Stimulated activated CD4-positive, alpha-beta T cell treated with anti-CD3 and anti-CD28 coated beads, Interleukin-12 subunit alpha, Interleukin-12 subunit beta, amount 100 ng/mL, for 24 hours (primary cell): ENCODE measurements around the gene BANF1.
"Not testable (repeated sequence)": the region's sequence is repeated elsewhere in the genome, so short reads cannot be mapped to it uniquely, and the experiment has no call there.

Source experiments
- DNase-seq, 2 experiments: peaks; one replicate each; pipeline ENCODE4 v3.0.0-alpha.2; 2020; ENCODE audit warnings: low read depth in 2 of 2

BANF1 gene

DNA sequence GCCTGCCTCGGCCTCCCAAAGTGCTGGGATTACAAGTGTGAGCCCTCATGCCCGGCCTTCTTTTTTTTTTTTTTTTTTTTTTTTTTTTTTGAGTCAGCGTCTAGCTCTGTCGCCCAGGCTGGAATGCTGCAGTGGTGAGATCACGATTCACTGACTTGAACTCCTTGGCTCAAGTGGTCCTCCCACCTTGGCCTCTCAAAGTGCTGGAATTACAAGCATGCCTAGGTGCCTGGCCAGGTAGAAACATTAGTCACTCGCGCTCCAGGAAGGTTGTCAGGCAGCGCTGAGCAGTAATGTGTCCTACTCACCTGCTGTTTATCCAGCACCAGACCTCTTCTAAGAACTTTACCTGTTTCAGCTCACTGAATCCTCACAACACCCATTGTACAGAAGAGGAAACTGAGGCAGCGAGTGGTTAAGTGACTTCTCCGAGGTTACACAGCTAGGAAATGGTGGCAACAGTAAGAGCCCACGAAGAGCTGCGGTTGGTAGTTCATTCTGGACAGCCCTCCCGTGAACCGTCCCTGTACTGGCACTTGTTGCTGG is 9.0 kb downstream of the BANF1 start:
- no peak for DNase-seq

DNA sequence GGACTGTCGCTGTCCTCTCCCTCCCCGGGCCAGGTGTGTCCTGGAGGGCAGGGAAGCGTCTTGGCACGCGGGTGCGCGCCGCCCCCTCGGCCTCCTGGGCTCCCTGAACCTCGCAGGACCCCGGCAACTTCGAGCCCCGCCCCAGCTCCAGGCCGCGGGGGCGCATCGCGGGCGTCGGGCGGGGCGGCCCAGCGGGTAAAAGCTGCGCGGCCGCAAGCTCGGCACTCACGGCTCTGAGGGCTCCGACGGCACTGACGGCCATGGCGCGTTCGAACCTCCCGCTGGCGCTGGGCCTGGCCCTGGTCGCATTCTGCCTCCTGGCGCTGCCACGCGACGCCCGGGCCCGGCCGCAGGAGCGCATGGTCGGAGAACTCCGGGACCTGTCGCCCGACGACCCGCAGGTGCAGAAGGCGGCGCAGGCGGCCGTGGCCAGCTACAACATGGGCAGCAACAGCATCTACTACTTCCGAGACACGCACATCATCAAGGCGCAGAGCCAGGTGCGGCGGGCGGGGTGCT is 9.5 kb downstream of the BANF1 start, which contains the start of gene CST6:
Gene CST6, plus strand, starts transcription at position 224 of the 519 bp plus-strand sequence. Its CDS starts 37 bp downstream, at position 261.
- no peak for DNase-seq

DNA sequence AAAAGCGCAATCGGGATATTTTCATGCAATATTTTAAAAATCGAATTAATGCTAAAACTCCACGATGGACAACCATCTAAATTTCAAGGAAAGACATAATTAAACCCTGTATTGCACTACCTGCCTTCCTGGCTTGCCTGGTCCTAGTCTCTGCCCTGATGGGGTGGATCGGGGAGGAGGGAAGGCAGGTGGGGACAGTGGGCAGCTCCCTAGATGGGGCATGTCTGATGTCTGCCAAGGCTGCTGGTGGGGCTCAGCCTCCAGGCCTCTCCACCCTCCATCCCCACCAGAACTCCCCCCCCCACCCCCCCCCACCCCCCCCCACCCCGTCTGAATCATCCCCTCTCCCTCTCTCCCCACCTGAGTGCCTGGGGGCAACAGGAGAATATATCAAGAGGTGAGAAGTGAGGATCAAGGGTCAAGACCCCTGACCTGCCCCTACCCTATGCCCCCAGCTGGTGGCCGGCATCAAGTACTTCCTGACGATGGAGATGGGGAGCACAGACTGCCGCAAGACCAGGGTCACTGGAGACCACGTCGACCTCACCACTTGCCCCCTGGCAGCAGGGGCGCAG is 10.2 kb downstream of the BANF1 start:
- DNase-seq = no peak

DNA sequence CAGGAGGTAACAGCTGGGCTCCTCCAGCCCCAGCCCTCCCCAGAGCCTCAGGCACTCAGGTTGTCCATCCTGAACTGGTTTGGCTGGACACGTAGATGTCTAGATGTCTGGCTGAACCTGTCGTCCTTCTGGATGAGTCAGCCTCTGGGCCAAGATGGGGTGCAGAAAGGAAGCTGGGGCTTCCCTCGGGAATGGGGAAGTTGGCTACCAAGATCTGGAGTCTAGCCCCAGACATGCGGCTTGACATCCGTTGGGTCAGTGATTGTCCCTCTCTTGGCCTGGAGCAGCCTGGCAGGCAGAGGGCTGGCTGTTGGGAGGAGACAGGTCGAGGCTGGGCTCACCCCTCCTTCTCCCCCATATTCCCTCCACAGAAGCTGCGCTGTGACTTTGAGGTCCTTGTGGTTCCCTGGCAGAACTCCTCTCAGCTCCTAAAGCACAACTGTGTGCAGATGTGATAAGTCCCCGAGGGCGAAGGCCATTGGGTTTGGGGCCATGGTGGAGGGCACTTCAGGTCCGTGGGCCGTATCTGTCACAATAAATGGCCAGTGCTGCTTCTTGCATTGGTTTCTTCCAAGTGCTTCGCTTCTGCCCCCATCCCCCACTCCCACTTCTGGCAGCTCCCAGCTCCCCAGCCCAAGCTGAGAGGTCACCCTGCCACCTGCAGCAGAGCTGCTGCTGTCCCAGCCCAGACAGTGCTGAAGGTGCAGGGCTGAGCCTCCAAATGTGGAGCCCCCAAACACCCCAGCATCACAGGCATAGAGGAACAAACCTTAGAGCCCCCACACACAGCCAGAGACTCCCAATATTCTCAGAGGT is 10.9 kb downstream of the BANF1 start:
- no peak for DNase-seq

DNA sequence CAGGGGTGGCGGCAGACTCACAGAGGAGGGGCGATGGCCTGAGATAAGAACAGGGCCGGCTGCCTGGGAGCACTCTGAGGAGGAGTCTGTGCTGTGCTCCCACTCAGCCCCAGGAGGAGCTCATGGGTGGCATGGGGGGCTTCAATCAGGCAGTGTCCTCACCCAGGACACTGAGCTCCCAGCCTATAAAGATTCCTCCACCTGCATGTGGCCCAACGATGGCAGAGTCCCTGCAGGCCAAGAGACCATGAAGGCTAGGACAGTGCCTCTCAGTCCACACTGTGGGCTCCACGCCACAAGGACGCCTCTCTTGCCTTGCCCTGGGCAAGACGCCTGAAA is 11.4 kb downstream of the BANF1 start:
- no peak for DNase-seq

DNA sequence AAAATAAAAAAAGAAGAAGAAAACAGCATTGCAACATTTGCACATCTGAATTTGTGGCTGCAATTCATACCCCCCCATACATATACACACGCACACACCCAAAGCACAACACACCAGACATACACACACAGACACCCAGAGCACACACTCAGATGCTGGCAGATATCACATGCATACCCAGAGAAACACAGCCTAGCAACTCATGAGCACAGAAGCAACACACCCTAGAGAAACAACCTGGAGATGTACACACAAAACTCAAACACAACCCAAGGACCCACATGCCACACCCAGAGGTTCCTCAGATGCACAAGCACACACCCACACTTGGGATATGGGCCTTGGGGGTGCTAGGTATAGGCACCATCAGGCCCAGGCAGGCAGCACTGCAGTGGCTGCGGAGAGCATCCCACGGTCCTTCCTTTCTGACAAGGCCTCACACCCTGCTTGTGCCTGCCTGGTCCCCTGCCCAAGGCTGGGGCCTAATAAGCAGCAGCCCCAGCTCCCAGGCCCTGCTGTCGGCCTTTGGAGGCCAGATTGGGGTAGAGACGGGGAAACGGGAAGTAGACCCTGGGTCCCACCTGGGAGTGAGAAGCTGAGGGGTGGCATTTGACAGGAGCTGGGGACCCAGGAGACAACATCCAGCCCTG is 12.6 kb downstream of the BANF1 start:
- DNase-seq = no peak

DNA sequence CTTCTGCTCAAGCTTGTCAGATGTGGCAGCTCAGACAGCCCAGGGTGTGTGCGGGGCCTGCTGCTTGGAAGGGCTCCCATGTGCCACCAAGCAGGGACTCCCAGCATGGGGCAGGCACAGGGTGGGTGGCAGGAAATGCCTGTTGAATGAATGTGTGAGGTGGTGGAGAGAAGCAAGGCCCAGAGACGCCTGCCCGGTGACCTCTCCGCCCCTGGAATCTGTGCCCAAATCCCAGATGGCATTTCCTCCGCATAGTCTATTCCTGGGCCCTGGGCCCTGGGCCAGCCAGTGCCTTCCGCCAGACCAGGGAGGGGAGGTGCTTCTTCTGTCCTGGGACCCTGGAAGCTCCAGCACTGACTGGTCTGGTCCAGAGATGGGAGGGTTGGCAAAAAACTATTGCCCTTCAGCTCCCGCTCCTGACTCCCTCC is 13.2 kb downstream of the BANF1 start:
- no peak for DNase-seq

DNA sequence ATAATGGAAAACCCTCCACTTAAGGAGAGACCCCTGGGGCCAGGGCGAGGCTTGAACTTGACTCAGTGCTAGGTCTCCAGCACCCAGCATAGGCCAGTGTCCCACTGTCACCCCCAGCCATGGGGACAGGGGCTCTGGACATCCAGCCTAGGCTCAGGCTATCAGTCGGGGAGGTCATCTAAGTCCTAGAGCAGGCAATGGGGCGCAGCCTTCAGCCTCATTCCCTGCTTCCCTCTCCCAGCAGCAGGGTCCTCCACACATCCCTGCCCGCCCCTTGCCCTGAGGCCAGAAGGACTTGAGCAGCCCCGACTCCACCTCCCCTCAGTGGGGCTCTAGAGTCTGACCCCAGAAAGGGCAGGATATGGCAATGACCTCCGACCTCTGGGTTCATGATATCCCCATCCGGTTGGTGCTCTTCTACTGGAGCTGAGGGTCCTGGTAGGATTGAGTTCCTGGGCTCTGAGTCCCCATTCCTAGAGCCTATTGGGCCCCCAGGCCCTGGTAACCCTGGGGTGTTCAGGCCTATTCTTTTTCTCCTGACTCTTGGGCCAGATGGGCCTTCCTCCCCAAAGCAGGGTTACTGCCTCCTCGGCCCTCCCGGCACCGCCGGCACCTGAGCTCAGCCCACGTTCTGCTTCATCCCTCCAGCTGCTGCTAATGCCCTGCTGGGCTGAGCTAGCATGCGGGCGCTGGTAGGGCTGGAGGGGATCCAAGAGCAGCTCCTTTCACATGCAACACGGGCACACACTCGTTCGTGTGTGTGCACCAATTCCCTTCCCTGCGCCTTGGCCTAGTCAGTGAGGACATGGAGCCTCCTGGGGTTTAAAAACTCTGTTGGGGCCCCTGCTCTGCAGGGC is 13.9 kb downstream of the BANF1 start:
- DNase-seq = no peak

DNA sequence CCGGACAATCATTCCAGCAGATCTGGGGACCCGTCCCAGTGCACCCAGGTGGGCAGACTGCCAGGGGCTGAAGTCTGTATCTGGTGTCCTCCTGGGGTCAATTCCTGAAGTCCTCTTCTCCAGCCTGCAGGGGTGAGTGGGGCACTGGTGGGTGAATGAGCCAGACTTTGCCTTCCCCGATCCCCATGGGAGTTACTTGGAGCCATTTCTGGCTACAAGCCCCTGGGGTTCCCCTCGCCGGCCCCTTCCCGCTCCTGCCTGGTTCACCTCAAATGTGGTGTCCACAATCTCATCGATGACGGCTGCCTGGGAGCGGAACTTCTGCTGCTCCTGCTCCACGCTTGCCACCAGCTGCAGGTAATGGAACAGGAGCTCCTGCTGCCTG is 14.5 kb downstream of the BANF1 start:
- DNase-seq = no peak

DNA sequence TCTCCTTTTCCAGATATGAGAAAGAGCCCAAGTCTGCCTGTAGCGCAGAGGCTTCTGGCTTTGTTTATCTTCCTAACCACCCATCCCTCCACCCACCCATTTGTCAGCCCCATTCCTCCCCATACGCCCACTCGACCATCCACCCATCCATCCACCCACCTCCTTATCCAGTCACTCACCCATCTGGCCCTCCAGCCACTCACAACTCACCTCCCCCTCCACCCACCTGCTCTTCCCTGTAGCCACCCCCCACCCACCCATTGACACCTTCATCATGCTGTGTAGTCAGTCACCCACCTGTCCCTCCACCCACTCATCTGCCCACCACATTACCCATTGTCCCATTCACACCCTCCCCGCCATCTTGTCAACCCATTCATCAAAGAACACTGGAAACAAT is 15.0 kb downstream of the BANF1 start:
- DNase-seq = no peak

DNA sequence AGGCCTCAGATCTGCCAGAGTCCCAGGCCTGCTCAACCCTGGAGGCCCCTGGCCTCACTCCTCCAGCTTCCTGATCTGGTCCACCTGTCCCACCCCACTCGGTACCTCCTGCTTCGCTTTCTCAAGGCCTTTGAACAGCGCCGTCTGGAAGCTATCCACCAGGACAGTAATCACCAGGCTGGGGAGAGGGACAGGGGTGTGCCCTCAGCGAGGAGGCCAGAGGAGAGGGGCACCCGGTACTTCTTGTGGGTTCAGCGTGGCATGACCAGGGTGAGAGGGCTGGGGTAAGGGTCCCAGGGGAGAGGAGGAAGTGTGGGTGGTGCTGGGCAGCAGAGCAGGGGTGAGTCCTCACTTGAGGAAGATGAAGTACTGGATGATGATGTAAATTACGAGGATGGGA is 17.9 kb downstream of the BANF1 start:
- DNase-seq = no peak

DNA sequence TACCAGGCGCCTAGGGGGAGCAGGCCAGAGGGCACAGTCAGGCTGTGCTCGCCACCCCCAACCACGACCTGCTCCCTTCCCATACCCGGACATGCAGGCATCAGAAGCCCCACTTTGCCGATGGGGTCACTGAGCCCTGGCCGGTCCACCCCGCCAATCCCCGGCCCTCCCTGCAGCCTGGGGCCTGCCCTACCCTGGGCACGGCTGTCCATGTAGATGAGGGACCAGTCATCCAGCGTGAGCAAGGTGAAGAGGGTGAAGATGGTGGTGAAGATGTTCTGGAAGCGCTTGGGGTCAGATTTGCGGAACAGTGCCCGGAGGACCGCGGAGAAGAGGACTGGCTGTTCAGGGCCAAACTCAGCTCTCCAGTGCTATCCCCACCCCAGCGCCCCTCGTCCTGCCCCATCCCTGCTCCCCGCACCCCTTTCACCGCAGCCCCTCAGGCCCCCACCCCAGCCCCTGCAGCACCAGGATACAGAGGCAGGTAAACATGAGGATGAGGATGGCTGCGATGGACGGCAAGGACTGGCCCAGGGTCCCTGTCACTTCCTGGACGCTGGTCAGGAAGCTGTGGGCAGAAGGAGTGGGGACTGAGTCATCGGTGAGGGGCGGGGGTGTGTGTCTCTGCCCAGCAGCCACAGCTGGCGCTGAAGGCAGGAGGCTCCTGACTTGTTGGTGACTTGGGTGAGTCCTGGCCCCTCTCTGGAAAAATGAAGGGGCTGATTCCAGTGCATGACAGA is 18.5 kb downstream of the BANF1 start:
- DNase-seq = no peak

DNA sequence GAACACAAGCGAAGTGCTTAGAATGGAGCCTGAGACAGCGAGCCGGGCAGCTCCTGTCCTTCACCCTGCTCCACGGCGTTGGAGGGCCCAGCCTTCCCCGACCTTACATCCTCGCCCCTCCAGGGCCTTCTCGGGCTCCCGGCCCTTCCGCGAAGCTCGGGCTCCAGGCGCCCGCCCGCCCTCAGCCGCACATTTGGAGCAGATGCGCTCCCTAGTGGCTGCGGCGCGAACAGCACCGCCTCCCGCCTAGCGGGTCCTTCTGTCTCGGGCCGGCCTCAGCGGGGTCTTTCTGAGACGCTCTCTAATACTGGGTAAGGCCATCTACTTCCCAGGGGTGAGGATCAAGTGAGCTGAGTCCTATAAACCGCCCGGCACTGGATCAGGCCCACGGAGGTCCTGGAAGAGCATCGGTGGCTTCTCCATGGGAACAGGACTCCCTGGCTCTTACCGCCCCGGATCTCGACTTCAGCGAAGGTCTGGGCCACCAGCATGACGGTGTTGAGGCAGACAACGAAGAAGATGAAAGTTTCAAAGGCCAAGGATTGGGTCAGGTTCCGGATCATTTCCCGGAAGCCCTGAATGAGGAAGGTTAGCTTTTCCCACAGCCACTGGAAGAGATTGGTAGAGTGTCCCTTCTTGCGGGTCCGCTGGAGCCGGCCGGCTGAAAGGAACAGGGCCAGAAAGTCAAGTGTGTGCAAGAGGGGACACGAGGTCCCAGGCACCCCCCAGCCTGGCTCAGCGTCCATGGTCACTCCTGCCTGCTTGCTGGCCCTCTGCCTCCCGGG is 20.3 kb downstream of the BANF1 start:
- peak; percentile 58 to 80 for DNase-seq

DNA sequence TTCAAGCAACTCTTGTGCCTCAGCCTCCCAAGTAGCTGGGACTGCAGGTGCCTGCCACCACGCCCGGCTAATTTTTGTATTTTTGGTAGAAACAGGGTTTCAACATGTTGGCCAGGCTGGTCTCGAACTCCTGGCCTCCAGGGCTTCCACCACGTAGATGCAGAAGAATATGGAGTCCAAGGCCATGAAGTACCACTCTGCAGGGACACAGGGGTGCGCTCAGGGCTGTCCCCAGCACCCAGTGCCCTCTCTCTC is 20.8 kb downstream of the BANF1 start:
- not testable (repeated sequence) for DNase-seq

DNA sequence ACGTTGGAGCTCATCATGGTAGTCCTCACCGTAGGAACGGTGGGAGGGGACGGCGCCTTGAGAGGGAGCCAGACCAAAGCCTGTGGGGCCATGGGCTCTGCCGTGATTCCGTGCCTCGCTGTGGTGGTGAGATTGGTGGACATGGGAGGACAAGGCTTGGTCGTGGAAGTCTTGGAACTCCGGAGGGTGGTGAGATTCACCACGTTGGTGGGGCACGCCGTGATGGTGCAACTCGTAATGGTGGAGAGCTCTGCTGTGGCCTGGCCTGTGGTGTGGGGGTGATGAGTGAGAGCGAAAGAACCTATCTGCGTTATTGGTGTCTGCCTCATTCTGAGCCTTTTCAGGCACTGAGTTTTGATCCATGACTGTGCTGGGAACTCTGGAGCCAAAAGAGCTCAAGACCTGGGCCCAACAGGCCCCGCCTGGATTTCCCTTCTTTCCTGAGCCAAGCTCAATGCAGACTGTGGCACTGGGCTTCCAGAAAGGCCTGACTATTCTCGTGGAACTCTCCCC is 23.8 kb downstream of the BANF1 start, which contains the start of gene CATSPER1:
Gene CATSPER1, minus strand, starts transcription at position 463 of the 513 bp plus-strand sequence. Its CDS starts 100 bp downstream, at position 363.
- no peak for DNase-seq

DNA sequence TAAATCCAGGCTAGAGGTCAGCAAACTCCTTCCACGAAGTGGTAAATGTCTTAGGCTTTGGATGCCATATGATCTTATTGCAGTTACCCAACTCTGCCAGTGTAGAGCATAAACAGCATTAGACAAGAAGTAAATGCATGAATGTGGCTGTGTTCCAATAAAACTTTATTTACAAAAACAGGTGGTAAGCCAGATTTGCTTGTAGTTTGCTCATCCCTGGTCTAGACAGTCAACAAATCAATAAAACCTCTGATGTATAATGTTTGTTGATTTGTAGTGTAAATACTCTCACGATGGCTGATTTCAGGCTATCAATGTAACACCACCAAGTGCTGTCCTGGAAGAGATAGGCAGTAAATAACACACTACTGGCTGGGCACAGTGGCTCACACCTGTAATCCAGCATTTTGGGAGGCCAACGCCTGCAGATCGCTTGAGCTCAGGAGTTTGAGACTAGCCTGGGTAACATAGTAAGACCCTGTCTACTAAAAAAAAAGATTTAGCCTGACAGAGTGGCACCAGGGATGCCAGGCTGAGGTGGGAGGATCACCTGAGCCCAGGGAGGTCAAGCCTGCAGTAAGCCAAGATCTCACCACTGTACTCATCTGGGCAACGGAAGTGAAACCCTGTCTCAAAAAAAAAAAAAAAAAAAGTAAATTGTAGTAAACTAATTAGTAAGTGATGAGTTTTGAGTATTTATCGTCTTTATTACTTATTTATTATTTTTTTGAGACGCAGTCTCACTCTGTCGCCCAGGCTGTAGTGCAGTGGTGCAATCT is 30.8 kb downstream of the BANF1 start:
- DNase-seq = no peak

DNA sequence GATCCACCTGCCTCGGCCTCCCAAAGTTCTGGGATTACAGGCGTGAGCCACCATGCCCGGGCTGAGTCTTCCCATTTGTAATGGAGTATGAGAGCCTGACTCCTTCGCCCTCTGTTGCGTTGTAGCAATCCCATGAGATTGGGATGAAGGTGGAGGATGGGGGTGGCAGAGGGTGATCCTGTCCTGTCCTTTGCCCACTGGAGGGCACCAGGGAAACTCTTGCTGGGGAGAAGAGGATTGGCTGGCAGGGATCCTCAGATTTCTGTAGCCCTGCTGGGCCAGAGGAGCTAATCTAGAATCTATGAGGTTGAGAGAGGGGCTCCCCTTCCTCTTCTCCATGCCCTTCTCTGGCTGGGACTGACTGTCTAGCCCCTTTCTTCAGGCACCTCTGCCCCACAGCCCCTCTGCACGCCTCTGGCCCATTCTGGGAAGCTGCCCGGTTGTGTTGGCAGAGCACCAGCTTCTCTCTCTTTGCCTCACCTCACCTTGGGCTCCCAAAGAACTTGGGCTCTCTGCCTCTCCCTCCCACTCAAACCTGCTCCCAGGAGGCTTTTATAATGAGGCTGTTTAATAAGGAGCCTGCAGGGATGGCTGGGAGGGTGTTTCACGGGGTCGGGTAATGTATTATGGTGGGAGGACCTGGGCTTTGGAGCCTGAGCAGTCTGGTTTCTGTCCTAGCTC is 33.5 kb downstream of the BANF1 start:
- DNase-seq = no peak

DNA sequence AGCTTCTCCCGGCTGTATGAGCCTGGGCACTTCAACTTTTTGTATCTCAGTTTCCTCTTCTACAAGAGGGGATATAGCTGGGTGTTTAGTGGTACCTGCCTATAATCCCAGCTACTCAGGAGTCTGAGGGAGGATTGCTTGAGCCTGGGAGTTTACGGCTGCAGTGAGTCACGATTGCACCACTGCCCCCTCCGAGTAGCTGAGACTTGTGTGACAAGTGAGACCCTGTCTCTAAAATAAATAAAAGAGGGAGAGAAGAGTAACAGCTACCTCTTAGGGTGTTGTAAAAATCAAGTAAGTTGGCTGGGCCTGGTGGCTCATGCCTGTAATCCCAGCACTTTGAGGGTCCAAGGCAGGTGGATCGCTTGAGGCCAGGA is 34.0 kb downstream of the BANF1 start:
- DNase-seq = no peak

DNA sequence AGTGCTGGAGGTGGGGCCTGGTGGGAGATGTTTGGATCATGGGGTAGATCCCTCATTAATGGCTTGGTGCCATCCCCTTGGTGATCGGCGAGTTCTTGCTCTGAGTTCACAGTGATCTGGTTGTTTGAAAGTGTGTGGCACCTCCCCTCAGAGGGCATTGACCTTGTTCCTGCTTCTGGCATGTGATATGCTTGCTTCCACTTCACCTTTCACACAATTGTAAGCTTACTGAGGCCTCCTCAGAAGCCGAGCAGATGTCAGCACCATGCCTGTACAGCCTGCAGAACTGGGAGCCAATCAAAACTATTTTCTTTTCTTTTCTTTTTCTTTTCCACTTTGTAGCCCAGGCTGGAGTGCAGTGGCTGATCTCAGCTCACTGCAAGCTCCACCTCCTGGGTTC is 35.0 kb downstream of the BANF1 start:
- DNase-seq = no peak
